Endometrial microvascular endothelial cells (primary cell): ENCODE data around the gene HSD17B3. TPM values are rescaled to one million over a fixed set of nuclear protein-coding genes. Genes with fewer than 3 reads are reported as not detected.
"Not testable (repeated sequence)": the region's sequence is repeated elsewhere in the genome, so short reads cannot be mapped to it uniquely, and the experiment has no call there.

Experiments used
- in situ Hi-C: cut with HindIII; loops from 2 replicates; pipeline ENCODE4 v1.10.0; 2017; ENCODE audit warnings: low sequenced_read_pairs, low pct_unique_long_range_greater_than_20kb; ENCODE audit errors: inconsistent ontology term
- total RNA-seq: library from RNA; depleted of rRNA; stranded (reverse); fragments of >200 nt; gene quantifications from one replicate; pipeline ENCODE4 v1.2.3, GENCODE V29; 2015; ENCODE audit errors: inconsistent ontology term

Gene HSD17B3
- total RNA-seq, 1 donor from 2014 or later = not detected

GRCh38 chr9:96245399-96245798, 56.6 kb downstream of the HSD17B3 start:
- in situ Hi-C loops = no loop called here

- in situ Hi-C loops = no loop called here
Observed at GRCh38 chr9:96243778-96244177, 58.2 kb downstream of the HSD17B3 start.

- in situ Hi-C loops = no loop called here
Observed at GRCh38 chr9:96242811-96243210, 59.2 kb downstream of the HSD17B3 start.

- in situ Hi-C loops = no loop called here
Observed at GRCh38 chr9:96241391-96241809, 60.6 kb downstream of the HSD17B3 start.

- in situ Hi-C loops = no loop called here
Observed at GRCh38 chr9:96236854-96237550, 65.0 kb downstream of the HSD17B3 start.

- in situ Hi-C loops = not testable (repeated sequence)
Observed at GRCh38 chr9:96236337-96236736, 65.6 kb downstream of the HSD17B3 start.

GRCh38 chr9:96232539-96233241, 69.3 kb downstream of the HSD17B3 start:
- in situ Hi-C loops = no loop called here

- in situ Hi-C loops = no loop called here
Observed at GRCh38 chr9:96232164-96232538, 69.8 kb downstream of the HSD17B3 start.

- in situ Hi-C loops = no loop called here
Observed at GRCh38 chr9:96230002-96230401, 72.0 kb downstream of the HSD17B3 start.

GRCh38 chr9:96222132-96222531, 79.8 kb downstream of the HSD17B3 start:
- in situ Hi-C loops = no loop called here

GRCh38 chr9:96219900-96220257, 82.1 kb downstream of the HSD17B3 start:
- in situ Hi-C loops = no loop called here

GRCh38 chr9:96219026-96219899, 82.7 kb downstream of the HSD17B3 start:
- in situ Hi-C loops = no loop called here

GRCh38 chr9:96217754-96218693, 84.0 kb downstream of the HSD17B3 start:
- in situ Hi-C loops = no loop called here

- in situ Hi-C loops = no loop called here
Observed at GRCh38 chr9:96217294-96217707, 84.7 kb downstream of the HSD17B3 start.

- in situ Hi-C loops = no loop called here
Observed at GRCh38 chr9:96216583-96216982, 85.4 kb downstream of the HSD17B3 start.

GRCh38 chr9:96215841-96216240, 86.1 kb downstream of the HSD17B3 start:
- in situ Hi-C loops = no loop called here

GRCh38 chr9:96214635-96215034, 87.3 kb downstream of the HSD17B3 start:
- in situ Hi-C loops = no loop called here

- in situ Hi-C loops = no loop called here
Observed at GRCh38 chr9:96209407-96210271, 92.3 kb downstream of the HSD17B3 start.
